ENCODE results near the gene PHOSPHO2. TPM values are rescaled to one million over a fixed set of nuclear protein-coding genes. Genes with fewer than 3 reads are reported as not detected.

PHOSPHO2 gene
- total RNA-seq, 3 donors from 2014 or later (not counting 1 experiment from before 2014, with no cell fraction given), result 3.6 to 9.5 (median 5.8) TPM

DNA sequence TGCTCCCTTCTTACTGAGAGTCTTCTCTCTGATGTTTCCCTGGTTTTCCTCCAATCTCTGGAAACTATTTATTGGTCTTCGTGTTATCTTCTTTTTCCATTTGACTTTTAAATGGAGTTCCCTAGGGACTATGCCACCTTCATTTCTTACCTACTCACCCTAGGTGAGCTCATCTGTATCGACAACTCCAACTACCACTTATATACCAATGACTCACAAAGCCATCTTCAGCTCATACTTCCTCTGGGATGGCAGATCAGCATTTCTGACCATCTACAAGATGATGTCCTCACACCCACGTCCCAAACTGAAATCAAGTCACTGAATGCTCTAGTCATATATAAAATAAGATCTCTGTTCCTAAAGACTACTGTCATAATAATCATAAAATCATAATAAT lies 40.6 kb upstream of the PHOSPHO2 start:
- Mint-ChIP-seq H3K9me3 (no peaks in the 10 kb centered on the region), H3K27ac (no peak overlapping the region), H3K36me3 (no peaks in the 10 kb centered on the region), H3K4me1 (no peaks in the 10 kb centered on the region), H3K4me3 (no peak overlapping the region), H3K27me3 (ENCODE audit: low read depth in 2 of 2) (peaks cover 17 to 19% of the 10 kb centered on the region in 2 donors)
- Histone ChIP-seq H3K9me3 (ENCODE audit: control insufficient read depth, insufficient read depth, low read length) (no peaks in the 10 kb centered on the region), H3K27ac (ENCODE audit: low read length) (no peak overlapping the region), H3K4me3 (ENCODE audit: low read length) (no peak overlapping the region), H3K27me3 (ENCODE audit: control insufficient read depth, insufficient read depth, low read length) (no peaks in the 10 kb centered on the region), H3K36me3 (ENCODE audit: control insufficient read depth, insufficient read depth, low read length) (no peaks in the 10 kb centered on the region), H3K4me1 (ENCODE audit: control insufficient read depth, insufficient read depth, low read length) (no peaks in the 10 kb centered on the region)
- DNase-seq (no peak), ATAC-seq (no peak)
- intact Hi-C loops (cut with micrococcal nuclease), result no loop called here
- TF ChIP-seq, protein P1, sequence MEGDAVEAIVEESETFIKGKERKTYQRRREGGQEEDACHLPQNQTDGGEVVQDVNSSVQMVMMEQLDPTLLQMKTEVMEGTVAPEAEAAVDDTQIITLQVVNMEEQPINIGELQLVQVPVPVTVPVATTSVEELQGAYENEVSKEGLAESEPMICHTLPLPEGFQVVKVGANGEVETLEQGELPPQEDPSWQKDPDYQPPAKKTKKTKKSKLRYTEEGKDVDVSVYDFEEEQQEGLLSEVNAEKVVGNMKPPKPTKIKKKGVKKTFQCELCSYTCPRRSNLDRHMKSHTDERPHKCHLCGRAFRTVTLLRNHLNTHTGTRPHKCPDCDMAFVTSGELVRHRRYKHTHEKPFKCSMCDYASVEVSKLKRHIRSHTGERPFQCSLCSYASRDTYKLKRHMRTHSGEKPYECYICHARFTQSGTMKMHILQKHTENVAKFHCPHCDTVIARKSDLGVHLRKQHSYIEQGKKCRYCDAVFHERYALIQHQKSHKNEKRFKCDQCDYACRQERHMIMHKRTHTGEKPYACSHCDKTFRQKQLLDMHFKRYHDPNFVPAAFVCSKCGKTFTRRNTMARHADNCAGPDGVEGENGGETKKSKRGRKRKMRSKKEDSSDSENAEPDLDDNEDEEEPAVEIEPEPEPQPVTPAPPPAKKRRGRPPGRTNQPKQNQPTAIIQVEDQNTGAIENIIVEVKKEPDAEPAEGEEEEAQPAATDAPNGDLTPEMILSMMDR (IDR thresholded peaks at IDR 0.05), result no peak
- 95% methylated on average over 3 of the region's 3 CpGs for WGBS (ENCODE audit: insufficient coverage)

DNA sequence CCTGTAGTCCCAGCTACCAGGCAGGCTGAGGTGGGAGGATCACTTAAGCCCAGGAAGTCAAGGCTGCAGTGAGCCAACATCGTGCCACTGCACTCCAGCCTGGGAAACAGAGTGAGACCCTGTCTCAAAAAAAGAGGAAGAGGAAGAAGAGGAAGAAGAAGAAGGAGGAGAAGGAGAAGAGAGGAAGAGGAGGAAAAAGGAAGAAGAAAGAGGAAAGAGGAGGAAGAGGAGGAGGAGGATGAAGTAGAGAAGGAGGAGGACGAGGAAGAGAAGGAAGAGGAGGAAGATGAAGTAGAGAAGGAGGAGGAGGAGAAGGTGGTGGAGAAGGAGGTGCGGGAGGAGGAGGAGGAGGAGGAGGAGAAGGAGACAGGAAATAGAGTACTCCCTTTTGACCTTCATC lies 38.1 kb upstream of the PHOSPHO2 start:
- intact Hi-C loops (cut with micrococcal nuclease), result no loop called here
- DNase-seq, result no peak
- Mint-ChIP-seq H3K36me3 (no peaks in the 10 kb centered on the region), H3K27me3 (ENCODE audit: low read depth in 2 of 2) (peaks cover 17 to 19% of the 10 kb centered on the region in 2 donors), H3K27ac (no peak overlapping the region), H3K4me1 (peaks cover 0 to 4% of the 10 kb centered on the region in 2 donors), H3K9me3 (no peaks in the 10 kb centered on the region), H3K4me3 (no peak overlapping the region)
- WGBS (ENCODE audit: insufficient coverage), result 72% methylated on average over 3 of the region's 3 CpGs
- Histone ChIP-seq H3K27me3 (ENCODE audit: control insufficient read depth, insufficient read depth, low read length) (no peaks in the 10 kb centered on the region), H3K4me1 (ENCODE audit: control insufficient read depth, insufficient read depth, low read length) (no peaks in the 10 kb centered on the region), H3K9me3 (ENCODE audit: control insufficient read depth, insufficient read depth, low read length) (no peaks in the 10 kb centered on the region), H3K4me3 (ENCODE audit: low read length) (no peak overlapping the region), H3K36me3 (ENCODE audit: control insufficient read depth, insufficient read depth, low read length) (no peaks in the 10 kb centered on the region), H3K27ac (ENCODE audit: low read length) (no peak overlapping the region)
- no peak for ATAC-seq
- TF ChIP-seq, protein P1 (IDR thresholded peaks at IDR 0.05), result no peak

DNA sequence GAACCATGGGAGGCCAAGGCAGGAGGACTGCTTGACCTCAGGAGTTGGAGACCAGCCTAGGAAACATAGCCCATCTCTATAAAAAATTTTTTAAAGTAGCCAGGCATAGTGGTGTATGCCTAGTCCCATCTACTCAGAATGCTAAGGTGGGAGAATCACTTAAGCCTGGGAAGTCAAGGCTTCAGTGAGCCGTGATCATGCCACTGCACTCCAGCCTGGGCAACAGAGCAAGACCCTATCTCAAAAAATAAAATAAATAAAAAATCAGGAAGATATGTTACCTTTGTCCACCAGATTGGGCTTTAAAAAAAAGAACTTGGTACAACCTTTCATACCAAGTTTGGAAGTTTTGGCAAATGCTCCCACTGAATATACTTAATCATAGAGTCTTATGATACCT lies 35.4 kb upstream of the PHOSPHO2 start:
- ATAC-seq, result no peak

DNA sequence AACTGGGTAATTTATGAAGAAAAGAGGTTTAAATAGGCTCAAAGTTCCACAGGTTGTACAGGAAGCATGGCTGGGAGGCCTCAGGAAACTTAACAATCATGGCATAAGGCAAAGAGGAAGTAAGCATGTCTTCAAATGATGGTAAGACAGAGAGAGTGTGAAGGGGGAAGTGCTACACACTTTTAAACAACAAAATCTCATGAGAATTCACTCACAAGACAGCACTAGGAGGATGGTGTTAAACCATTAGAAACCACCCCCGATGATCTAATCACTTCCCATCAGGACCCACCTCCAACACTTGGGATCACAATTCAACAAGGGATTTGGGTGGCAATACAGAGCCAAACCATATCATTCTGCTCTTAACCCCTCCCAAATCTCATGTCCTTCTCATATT lies 34.9 kb upstream of the PHOSPHO2 start:
- H3K4me3 ChIP-seq (ENCODE audit: low read length), result no peak overlapping the region
- TF ChIP-seq, protein P1 (IDR thresholded peaks at IDR 0.05), result no peak
- no peak overlapping the region for H3K27ac Mint-ChIP-seq
- H3K9me3 ChIP-seq (ENCODE audit: control insufficient read depth, insufficient read depth, low read length), result no peaks in the 10 kb centered on the region
- intact Hi-C loops (cut with micrococcal nuclease), result no loop called here
- peaks cover under 1 to 7% of the 10 kb centered on the region in 2 donors for H3K27me3 Mint-ChIP-seq (ENCODE audit: low read depth in 2 of 2)
- no peaks in the 10 kb centered on the region for H3K4me1 ChIP-seq (ENCODE audit: control insufficient read depth, insufficient read depth, low read length)
- no peaks in the 10 kb centered on the region for H3K9me3 Mint-ChIP-seq
- WGBS (ENCODE audit: insufficient coverage), result 9% methylated on average over 1 of the region's 1 CpG
- no peak overlapping the region for H3K4me3 Mint-ChIP-seq
- H3K36me3 Mint-ChIP-seq, result no peaks in the 10 kb centered on the region
- no peaks in the 10 kb centered on the region for H3K36me3 ChIP-seq (ENCODE audit: control insufficient read depth, insufficient read depth, low read length)
- no peak for ATAC-seq
- peaks cover 0 to 4% of the 10 kb centered on the region in 2 donors for H3K4me1 Mint-ChIP-seq
- H3K27ac ChIP-seq (ENCODE audit: low read length), result no peak overlapping the region
- H3K27me3 ChIP-seq (ENCODE audit: control insufficient read depth, insufficient read depth, low read length), result no peaks in the 10 kb centered on the region
- DNase-seq, result no peak

More for the DNA sequence above, 35.4 kb upstream of the PHOSPHO2 start:
- TF ChIP-seq, protein P1 (IDR thresholded peaks at IDR 0.05), result no peak
- no peak overlapping the region for H3K27ac Mint-ChIP-seq
- peaks cover 4 to 9% of the 10 kb centered on the region in 2 donors for H3K27me3 Mint-ChIP-seq (ENCODE audit: low read depth in 2 of 2)
- Histone ChIP-seq H3K27ac (ENCODE audit: low read length) (no peak overlapping the region), H3K27me3 (ENCODE audit: control insufficient read depth, insufficient read depth, low read length) (no peaks in the 10 kb centered on the region), H3K4me3 (ENCODE audit: low read length) (no peak overlapping the region), H3K36me3 (ENCODE audit: control insufficient read depth, insufficient read depth, low read length) (no peaks in the 10 kb centered on the region), H3K9me3 (ENCODE audit: control insufficient read depth, insufficient read depth, low read length) (no peaks in the 10 kb centered on the region), H3K4me1 (ENCODE audit: control insufficient read depth, insufficient read depth, low read length) (no peaks in the 10 kb centered on the region)
- H3K4me1 Mint-ChIP-seq, result peaks cover 0 to 4% of the 10 kb centered on the region in 2 donors
- WGBS (ENCODE audit: insufficient coverage), result no CpG with 5 or more reads among the region's 1 CpG
- no peaks in the 10 kb centered on the region for H3K9me3 Mint-ChIP-seq
- H3K36me3 Mint-ChIP-seq, result no peaks in the 10 kb centered on the region
- DNase-seq, result no peak
- H3K4me3 Mint-ChIP-seq, result no peak overlapping the region
- intact Hi-C loops (cut with micrococcal nuclease), result no loop called here

Measured in natural killer cell (primary cell).